DND-41 (cell line): Measurements from ENCODE around the gene TELO2.

Source experiments
- EZH2 ChIP-seq: IDR thresholded peaks from 3 replicates; pipeline ENCODE4 v1.6.1; 2012; ENCODE audit warnings: borderline replicate concordance, low read depth, mild to moderate bottlenecking, moderate library complexity, low read length, inconsistent platforms; ENCODE audit not compliant: severe bottlenecking
- TF ChIP-seq, protein P1 (sequence below): IDR thresholded peaks from 2 replicates; pipeline ENCODE4 v1.5.1; 2012; ENCODE audit warnings: borderline replicate concordance, low read length, moderate library complexity, mild to moderate bottlenecking; ENCODE audit not compliant: poor library complexity, severe bottlenecking; ENCODE audit errors: extremely low read depth

DNA sequence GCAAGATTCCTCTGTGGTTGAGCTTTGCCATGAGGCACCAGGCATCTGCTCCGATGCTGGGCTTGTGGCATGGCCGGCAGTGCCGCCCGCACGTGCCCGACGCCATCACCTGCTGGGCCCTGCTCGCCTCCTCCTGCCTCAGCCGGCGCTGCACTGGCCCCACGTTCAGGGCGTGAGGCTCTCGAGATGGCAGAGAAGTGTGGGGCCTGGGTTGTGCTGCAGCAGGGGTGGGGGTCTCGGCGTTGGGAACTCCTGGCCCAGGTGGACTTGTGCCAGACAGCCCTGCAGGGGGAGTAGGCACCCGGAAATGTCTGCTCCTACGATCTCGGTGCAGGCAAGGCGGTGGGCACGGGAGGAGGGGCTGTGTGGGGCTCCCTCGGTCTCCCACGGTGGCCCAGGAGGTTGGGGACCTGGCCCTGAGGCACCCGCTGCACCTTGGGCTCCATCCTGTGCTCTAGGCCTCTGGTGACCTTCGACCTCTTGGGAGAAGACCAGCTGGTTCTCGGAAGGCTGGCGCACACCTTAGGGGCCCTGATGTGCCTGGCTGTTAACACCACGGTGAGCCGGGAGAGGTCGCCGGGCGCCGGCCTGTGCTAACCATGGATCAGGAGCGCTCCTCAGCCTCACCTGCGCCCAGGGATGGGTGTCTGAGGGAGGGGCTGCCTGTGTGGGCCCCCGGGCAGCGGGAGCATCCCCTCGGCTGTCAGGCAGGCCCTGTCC is 13.5 kb downstream of the TELO2 start:
- TF ChIP-seq, protein P1, sequence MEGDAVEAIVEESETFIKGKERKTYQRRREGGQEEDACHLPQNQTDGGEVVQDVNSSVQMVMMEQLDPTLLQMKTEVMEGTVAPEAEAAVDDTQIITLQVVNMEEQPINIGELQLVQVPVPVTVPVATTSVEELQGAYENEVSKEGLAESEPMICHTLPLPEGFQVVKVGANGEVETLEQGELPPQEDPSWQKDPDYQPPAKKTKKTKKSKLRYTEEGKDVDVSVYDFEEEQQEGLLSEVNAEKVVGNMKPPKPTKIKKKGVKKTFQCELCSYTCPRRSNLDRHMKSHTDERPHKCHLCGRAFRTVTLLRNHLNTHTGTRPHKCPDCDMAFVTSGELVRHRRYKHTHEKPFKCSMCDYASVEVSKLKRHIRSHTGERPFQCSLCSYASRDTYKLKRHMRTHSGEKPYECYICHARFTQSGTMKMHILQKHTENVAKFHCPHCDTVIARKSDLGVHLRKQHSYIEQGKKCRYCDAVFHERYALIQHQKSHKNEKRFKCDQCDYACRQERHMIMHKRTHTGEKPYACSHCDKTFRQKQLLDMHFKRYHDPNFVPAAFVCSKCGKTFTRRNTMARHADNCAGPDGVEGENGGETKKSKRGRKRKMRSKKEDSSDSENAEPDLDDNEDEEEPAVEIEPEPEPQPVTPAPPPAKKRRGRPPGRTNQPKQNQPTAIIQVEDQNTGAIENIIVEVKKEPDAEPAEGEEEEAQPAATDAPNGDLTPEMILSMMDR = no peak
- no peak for TF ChIP-seq EZH2
